Measurements from ENCODE around the gene MORF4L1. TPM values are rescaled to one million over a fixed set of nuclear protein-coding genes. Genes with fewer than 3 reads are reported as not detected.

MORF4L1 gene
- total and polyA plus RNA-seq, 4 donors = 124 to 433 (median 267) TPM

- 58 to 63% methylated on average over 6 of the region's 6 CpGs for WGBS, 2 donors
- TF ChIP-seq CTCF (IDR thresholded peaks at IDR 0.05; ENCODE audit: control extremely low read depth, extremely low read depth) = no peak
- no peaks in the 10 kb centered on the region for H3K36me3 ChIP-seq (ENCODE audit: control insufficient read depth in 4 of 4, insufficient read depth in 4 of 4, low read length in 4 of 4)
- no peak overlapping the region for H3K27ac ChIP-seq (ENCODE audit: low read depth in 1 of 2, low read length in 1 of 2)
- H3K9me3 ChIP-seq (ENCODE audit: control insufficient read depth in 4 of 4, insufficient read depth in 3 of 4, low read length in 3 of 4) = peaks cover 0 to 1% (median 0%) of the 10 kb centered on the region in 4 donors
- no peaks in the 10 kb centered on the region for H3K27me3 ChIP-seq (ENCODE audit: control insufficient read depth in 3 of 3, insufficient read depth in 3 of 3, low read length in 2 of 3)
- ATAC-seq (ENCODE audit: insufficient read depth, low FRiP score) (no peak), DNase-seq (peak; percentile 64 to 89 (median 82))
- H3K4me1 ChIP-seq (ENCODE audit: control insufficient read depth in 5 of 5, insufficient read depth in 5 of 5, low read length in 5 of 5) = peaks cover 0 to 15% (median 7%) of the 10 kb centered on the region in 5 donors
- H3K9ac ChIP-seq (ENCODE audit: insufficient read depth in 1 of 2, low read length in 2 of 2) = no peak overlapping the region
- no peak overlapping the region for H3K4me3 ChIP-seq
Observed at GRCh38 chr15:78850941-78851755, 21.5 kb upstream of the MORF4L1 start.

GRCh38 chr15:78853500-78853899 is 19.2 kb upstream of the MORF4L1 start:
- Histone ChIP-seq H3K27ac (ENCODE audit: low read depth in 1 of 2, low read length in 1 of 2) (no peak overlapping the region), H3K9ac (ENCODE audit: insufficient read depth in 1 of 2, low read length in 2 of 2) (no peak overlapping the region), H3K36me3 (ENCODE audit: control insufficient read depth in 4 of 4, insufficient read depth in 4 of 4, low read length in 4 of 4) (no peaks in the 10 kb centered on the region), H3K27me3 (ENCODE audit: control insufficient read depth in 3 of 3, insufficient read depth in 3 of 3, low read length in 2 of 3) (no peaks in the 10 kb centered on the region), H3K4me1 (ENCODE audit: control insufficient read depth in 5 of 5, insufficient read depth in 5 of 5, low read length in 5 of 5) (peaks cover 0 to 15% (median 7%) of the 10 kb centered on the region in 5 donors), H3K9me3 (ENCODE audit: control insufficient read depth in 4 of 4, insufficient read depth in 3 of 4, low read length in 3 of 4) (peaks cover 0 to 1% (median 0%) of the 10 kb centered on the region in 4 donors), H3K4me3 (no peak overlapping the region)
- no peak for ATAC-seq (ENCODE audit: insufficient read depth, low FRiP score)
- no peak for TF ChIP-seq CTCF (IDR thresholded peaks at IDR 0.05; ENCODE audit: control extremely low read depth, extremely low read depth)
- DNase-seq = no peak
- WGBS, 2 donors = 96 to 97% methylated on average over 6 of the region's 6 CpGs

- no peak for ATAC-seq (ENCODE audit: insufficient read depth, low FRiP score)
Observed at GRCh38 chr15:78854833-78855372, 17.8 kb upstream of the MORF4L1 start.

More at GRCh38 chr15:78854833-78855372, 17.8 kb upstream of the MORF4L1 start:
- Histone ChIP-seq H3K9me3 (ENCODE audit: control insufficient read depth in 4 of 4, insufficient read depth in 3 of 4, low read length in 3 of 4) (peaks cover 0 to 1% (median 0%) of the 10 kb centered on the region in 4 donors), H3K36me3 (ENCODE audit: control insufficient read depth in 4 of 4, insufficient read depth in 4 of 4, low read length in 4 of 4) (no peaks in the 10 kb centered on the region), H3K27ac (ENCODE audit: low read depth in 1 of 2, low read length in 1 of 2) (no peak overlapping the region), H3K27me3 (ENCODE audit: control insufficient read depth in 3 of 3, insufficient read depth in 3 of 3, low read length in 2 of 3) (no peaks in the 10 kb centered on the region), H3K4me3 (no peak overlapping the region), H3K4me1 (ENCODE audit: control insufficient read depth in 5 of 5, insufficient read depth in 5 of 5, low read length in 5 of 5) (peaks cover 0 to 15% (median 7%) of the 10 kb centered on the region in 5 donors), H3K9ac (ENCODE audit: insufficient read depth in 1 of 2, low read length in 2 of 2) (no peak overlapping the region)
- no peak for TF ChIP-seq CTCF (IDR thresholded peaks at IDR 0.05; ENCODE audit: control extremely low read depth, extremely low read depth)
- WGBS, 2 donors = 93 to 94% methylated on average over 2 of the region's 2 CpGs
- no peak for DNase-seq

Data from lung (tissue), 12 donors.